Activated CD4-positive, alpha-beta T cell treated with anti-CD3 and anti-CD28 coated beads, Interleukin-2, amount 50 U/mL, for 24 hours (primary cell): ENCODE measurements around the gene THSD1.
"Not testable (repeated sequence)": the region's sequence is repeated elsewhere in the genome, so short reads cannot be mapped to it uniquely, and the experiment has no call there.

Source experiments
- DNase-seq, 2 donors: peaks; one replicate each; pipeline ENCODE4 v3.0.0-alpha.2; 2020; ENCODE audit warnings: low read depth in 1 of 2, low spot score in 1 of 2

Gene THSD1

DNA sequence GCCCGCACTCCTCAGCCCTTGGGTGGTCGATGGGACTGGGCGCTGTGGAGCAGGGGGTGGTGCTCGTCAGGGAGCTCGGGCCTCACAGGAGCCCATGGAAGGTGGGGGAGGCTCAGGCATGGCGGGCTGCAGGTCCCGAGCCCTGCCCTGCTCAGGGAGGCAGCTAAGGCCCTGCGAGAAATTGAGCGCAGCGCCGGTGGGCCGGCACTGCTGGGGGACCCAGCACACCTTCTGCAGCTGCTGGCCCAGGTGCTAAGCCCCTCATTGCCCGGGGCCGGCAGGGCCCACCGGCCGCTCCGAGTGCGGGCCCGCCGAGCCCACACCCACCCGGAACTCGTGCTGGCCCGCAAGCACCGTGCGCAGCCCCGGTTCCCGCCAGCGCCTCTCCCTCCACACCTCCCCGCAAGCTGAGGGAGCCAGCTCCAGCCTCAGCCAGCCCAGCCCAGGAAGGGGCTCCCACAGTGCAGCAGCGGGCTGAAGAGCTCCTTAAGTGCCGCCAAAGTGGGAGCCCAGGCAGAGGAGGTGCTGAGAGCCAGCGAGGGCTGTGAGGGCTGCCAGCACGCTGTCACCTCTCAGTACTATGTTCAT, 2.2 kb upstream of the THSD1 start:
- not testable (repeated sequence) for DNase-seq

DNA sequence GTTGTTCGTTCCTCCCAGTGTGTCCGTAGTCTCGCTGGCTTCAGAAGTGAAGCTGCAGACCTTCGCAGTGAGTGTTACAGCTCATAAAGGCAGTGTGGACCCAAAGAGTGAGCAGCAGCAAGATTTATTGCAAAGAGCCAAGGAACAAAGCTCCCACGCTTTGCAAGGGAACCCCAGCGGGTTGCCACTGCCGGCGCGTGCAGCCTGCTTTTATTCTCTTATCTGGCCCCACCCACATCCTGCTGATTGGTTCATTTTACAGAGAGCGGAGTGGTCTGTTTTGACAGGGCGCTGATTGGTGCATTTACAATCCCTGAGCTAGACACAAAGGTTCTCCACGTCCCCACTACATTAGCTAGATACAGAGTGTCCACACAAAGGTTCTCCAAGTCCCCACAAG, 1.5 kb upstream of the THSD1 start:
- not testable (repeated sequence) for DNase-seq

DNA sequence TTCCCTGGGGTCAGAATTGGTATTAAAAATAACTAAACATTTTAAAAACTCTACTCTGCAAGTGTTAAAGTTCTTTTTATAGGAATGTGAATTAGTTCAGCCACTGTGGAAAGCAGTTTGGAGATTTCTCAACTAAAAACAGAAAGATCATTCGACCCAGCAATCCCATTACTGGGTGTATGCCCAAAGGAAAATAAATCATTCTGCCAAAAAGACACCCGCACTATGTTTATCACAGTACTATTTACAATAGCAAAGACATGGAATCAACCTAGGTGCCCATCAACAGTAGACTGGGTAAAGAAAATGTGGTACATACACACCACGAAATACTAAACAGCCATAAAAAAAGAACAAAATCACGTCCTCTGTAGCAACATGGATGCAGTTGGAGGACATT, 657 bp upstream of the THSD1 start:
- no peak for DNase-seq

DNA sequence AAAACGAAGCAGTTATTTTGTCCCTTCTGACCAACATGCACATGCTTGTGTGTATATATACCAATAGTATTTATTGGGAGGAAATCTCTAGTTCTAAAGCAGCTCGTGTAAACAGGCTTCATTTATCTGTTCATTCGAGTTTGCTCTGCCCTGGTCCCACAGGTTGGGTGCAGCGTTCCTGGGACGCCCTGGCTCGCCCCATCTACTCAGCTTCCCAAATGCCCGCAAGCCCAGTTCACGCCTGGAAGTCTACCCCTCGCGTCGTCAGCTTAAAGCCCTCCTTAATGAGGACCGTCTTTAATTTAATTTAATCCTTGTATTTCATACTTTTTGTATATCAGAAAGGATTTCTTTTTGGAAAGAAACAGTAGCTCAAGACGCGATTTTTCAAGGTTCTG, 604 bp downstream of the THSD1 start:
- DNase-seq = no peak

DNA sequence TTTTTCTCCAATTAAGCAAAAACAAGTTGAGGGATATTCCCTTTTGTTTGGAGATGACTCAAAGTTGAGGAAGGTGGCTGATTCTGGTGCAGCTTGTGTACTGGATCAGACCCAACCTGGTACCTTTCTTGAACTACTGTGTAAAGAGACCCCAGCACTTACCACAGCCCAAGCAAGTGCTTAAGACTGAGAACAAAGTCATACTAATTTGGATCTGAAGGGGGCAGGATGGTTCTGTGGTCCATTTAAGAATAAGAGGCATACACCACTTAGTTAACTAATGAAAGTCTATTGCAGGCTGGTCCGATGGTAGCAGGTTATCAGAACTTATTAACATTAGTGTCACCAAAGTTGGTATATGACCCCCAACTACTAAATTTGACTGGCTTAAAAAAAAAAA, 6.3 kb downstream of the THSD1 start:
- DNase-seq = no peak

DNA sequence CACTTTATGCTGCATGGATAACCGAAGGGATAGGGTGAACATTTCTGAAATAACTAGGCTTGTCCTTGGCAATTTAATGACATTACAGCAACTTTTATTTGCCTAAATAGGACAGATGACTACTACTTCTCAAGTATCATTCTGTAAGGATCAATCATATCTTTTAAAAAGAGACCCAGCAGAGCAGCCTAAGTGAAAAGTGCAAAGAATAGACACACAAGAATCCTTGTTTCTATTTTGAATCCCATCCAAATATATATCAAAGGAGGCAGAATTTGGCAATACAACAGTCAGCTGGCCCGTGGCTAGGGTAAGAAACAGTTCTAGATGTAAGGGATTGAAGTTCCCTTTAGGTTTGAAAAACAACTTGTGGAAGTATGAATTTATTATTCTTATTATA, 6.9 kb downstream of the THSD1 start:
- DNase-seq = no peak

DNA sequence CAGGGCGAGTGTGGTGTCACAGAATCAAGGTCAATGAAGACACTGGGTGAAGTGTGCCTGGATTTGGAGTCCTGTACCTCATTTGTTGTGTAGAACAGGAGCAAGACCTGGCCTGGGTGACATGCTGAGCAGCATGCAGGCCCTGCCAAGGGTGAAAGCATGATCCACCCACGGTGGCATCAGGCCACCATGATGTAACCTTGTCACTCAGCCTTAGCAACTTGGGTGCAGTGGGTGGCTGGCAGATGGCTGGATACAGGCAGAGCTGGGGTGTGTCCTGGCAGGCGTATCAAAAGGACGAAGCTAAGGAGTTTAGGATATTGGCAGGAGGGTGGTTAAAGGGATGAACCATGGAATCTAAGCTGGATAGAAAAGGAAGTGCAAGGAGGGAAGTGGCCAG, 10.3 kb downstream of the THSD1 start:
- no peak for DNase-seq

DNA sequence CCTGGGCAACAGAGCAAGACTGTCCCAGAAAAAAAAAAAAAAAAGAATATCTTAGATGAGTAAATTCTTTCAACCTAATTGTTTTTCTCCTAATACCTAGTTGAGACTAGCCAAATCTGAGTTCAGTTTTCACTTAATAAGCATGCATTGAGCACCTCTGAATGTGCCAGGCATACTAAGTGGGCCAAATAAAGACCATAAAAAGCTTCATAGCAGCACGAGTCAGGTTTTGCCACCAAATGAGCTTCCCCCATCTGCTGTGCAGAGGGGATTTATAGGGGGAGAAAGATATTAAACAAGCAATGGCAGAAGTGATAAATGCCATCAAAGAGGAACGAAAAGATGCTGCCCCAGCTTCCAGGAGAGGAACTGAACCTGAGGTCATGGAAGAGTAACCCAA, 11.4 kb downstream of the THSD1 start:
- DNase-seq = no peak

DNA sequence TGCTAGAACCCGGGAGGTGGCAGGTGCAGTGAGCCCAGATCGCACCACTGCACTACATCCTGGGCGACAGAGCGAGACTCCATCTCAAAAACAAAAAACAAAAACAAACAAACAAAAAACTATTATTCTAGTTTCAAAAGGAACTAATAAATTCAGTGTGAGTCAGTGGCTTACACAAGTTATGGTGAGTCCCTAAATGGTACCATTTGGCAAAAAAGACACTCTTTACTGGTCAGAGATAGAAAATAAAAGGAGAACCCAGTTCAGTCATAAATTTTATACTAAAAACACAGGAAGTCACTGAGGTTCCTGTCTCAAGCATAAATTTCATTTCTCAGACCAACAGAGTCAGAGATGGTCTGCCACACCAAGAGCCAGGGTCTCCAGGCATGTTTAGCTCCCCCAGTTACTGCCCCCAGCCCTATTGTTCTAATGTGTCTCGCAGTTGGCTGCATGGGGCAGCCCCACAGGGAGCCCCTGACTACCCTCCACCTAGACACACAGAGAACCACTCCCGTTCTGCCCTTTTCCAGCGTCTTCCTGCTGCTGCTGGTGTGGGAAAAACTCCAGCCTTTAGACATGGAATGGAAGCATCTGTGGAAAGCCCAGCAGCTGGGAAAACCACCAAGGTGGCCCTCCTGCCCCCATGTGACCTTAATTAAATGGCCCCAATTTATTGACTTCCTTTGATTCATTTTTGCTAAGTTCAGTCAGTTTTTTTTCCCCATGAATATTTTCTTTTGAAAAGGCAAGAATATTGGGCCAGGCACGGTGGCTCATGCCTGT, 12.2 kb downstream of the THSD1 start:
- DNase-seq = no peak

DNA sequence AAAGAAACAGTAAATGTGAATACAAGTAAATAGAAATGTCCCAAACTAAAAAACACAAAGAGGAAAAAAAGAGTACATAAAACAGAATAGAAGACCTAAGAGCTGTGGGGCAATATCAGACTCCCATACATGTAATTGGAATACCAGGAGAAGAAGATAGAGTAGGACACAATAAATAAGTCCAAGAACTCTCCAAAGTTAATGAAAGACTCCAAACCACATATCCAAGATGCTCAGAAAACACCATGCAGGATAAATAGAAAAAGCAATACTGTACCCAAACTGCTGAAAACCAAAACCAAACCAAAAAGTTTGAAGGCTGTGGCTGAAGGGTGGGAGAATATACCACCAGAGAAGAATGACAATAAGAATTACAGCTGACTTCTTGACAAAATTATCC, 18.3 kb downstream of the THSD1 start:
- DNase-seq = no peak

DNA sequence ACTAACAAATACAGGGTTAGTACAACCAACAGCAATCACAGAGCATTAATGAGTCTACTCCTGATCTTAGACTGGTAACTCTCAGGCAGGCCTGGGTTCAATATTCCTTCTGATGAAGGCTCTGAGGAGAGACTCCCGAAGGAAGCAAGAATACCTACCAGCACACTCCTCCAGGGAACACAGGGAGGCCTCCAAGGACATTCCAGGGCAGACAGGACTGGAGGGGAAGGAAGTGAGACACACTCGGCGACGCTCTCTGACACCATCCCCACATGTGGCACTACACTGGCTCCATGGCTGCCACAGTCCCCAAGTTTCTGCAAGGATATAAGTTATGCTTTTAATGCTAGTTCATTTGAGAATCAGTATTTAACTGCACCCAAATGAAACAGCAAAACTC, 20.1 kb downstream of the THSD1 start:
- no peak for DNase-seq

DNA sequence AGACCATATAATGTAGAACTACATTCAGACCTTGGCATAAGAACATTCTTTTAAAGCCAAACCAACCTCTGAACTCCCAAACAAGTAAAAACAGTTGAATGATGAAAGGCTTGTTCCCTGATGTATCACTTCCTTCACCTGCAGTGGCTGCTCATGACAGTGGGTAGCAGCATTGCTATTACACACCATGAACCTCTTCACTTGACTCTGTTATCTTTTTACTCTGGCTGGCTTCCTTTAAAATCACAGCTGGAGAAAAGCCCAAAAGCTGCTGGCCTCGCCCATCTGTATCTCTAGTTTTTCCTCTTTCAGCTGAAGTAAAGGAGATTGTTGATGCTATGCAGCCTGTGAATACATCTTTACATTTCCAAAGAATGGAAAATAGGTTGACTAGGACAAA, 22.6 kb downstream of the THSD1 start:
- DNase-seq = no peak

DNA sequence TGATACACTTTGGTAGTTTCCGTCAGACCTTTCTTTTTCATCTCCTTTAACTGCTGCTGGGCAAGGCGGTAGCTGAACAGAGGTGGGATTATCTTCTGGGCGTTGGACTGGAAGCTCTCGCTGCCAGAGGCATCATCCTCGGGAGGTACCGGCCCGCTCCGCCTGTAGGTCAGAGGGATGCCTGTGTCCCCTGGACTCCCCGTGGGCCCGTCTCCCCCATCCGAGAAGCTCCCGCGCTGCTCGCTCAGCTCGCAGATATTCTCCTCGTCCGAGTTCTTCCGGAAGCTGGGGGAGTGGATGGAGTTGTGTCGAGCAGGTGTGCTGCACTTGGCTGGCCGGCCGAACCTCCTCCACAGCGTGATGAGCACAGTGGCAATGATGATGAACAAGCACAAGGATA, 27.7 kb downstream of the THSD1 start:
- DNase-seq = no peak

DNA sequence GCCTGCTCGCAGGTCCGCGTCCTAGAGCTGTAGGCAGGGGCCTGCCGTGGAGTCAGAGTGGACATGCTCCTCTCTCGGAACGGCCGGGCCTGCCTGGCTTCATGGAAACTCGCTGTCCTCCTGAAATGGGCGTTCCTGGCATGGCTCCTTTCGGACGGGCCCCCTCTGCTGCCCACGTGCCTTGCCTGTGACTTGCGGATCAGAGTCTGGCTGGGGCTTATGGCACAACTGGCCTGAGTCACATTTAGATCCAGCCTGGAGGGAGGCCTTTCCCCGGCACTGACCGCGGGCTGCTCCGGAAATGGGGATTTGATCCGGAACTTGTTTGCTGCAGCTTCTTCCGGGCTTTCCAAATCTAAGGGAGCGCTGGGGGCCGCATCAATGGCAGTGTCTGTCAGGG, 28.1 kb downstream of the THSD1 start:
- no peak for DNase-seq

DNA sequence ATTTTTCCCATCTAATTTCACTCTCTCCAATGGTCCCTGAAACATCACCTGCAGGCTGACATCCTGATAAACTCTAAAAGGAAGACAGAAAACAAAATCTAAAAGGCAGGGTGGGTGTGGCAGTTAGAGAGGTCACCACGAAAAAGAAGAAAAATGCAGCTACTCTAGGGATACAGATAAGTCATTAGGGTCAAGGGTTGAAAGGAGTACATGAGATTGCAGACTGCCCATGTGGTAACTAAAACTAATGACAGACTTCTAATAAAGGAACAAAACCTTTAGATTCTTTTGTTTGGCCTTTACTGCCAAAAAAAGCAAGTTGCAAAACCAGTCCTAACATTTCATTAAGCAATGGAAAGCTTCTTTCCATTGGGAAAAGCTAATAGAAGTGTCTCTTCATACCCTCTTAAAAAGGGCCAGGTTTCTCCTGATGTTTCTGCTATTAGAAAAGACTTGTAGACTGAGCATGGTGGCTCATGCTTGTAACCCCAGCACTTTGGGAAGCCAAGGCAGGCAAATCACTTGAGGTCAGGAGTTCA, 31.0 kb downstream of the THSD1 start:
- DNase-seq = no peak

DNA sequence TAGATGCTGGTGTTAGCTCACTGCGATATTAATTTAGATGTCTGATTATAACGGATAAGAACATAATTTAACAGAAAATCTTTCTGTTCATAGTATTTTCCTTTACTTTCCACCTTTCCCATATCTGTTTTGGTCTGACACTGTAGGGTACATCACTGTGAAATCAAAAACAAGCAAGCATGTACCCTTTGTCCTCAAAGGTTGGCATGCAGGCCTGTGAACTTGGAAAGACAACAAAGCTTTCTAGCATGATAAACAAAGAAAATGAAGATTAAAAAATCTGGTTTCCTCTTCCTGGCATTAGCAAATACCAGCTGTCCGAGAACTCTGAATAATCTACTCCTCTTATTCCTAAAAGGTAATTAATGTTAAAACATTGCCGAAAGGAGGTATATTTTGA, 31.6 kb downstream of the THSD1 start:
- DNase-seq = no peak

DNA sequence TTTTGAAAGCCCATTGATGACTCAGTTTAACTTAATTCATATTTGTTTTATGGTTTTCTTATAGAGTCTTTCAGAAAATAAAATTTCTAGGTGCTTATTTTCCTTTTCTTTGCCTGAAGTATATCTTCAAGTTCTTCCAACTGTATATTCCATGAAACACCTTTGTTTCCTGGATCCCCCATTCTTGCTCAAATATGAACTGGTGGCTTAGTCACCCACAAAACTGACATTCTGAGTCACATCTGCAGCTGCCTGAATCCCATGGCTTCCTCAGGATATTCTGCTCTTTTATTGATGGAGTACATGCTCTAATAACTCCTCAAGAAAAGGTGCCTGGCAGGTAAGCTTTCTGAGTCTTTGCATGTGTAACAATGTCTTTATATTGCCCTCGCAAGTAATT, 32.7 kb downstream of the THSD1 start:
- DNase-seq = not testable (repeated sequence)

DNA sequence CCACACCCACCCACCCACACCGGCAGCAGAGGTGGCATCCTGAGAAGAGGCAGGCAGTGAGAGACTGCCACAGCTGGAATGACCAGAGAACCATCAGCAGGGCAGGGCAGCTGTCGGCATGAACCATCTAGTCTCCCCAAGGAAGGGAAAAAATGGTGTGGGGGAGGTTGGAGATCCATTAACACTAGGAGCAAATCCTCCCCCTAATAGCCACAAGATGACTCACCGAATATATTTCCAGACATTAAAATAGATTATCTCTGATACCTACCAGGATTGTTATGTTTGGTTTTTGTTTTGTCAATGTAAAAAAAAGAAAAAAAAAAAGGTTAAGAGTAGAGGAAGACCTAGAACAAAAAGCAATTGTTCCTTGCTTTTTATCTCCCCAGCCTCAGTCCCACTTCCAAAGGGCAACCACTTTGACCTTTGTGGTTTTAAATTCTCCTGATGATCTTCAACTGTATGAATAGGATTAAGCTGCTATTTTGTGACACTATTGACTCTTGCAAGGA, 34.2 kb downstream of the THSD1 start:
- DNase-seq = no peak

DNA sequence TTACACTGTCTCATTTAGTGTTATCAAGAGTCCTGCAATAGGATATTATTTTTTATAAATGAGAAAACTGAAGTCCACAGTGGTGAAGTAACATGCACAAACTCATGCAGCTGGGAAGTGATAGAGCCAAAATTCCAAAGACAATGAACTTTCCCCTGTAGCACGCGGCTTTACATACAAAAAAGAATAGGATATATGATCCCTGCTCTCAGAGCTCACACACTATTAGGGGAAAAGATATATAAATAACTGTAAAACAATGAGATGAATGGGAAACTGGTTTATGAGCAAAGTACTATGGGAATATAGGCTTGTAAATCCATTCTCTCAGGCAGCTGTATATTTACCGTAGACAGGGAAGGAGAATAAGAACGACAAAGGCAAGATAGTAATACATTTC, 39.7 kb downstream of the THSD1 start:
- no peak for DNase-seq

DNA sequence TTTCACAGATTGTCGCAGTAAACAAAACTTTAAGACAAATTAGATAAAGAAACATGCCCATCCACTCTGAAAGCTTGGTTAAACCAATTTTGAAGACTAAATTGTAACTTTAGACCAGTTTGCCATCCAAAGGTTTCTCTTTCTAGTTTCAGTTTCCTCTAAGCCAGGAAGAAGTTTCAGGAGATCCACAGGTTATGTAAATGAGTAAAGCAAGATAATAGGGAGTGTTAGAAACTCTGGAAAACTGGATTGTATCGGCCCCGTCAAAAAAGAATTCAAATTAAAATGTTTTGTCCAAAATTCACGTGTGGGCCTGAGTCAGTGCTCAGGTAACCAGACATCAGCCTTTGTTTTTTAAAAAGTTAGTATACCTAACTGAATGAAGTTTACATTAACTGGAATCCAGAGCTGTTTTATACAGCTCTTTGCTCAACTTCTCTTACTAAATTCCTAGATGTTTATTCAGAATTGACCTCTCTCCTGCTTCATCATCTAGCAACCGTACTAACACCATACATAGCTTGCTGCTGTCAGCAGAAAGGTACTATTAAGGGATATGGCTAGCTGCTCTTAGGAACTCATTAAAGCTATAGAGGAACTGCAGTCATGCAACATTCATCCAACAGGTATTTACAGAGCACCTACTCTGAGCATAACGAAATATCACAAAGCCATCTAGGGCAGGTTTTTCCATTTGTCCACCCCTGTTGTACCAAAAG, 43.6 kb downstream of the THSD1 start:
- not testable (repeated sequence) for DNase-seq

DNA sequence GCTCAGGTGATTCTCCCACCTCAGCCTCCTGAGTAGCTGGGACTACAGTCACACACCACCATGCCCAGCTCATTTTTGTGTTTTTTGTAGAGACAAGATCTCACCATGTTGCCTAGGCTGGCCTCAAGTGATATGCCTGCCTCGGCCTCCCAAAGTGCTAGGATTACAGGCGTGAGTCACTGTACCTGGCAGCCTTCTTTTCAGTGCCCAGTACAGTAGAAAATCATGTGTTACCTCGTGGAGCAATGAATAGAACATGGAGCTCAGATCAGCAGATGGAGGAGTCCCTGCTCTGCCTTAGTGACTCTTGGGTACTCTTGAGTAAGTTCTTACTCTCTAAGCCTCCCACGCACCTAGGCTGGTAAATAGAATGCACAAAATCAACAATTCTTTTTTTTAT, 44.7 kb downstream of the THSD1 start:
- DNase-seq = no peak

DNA sequence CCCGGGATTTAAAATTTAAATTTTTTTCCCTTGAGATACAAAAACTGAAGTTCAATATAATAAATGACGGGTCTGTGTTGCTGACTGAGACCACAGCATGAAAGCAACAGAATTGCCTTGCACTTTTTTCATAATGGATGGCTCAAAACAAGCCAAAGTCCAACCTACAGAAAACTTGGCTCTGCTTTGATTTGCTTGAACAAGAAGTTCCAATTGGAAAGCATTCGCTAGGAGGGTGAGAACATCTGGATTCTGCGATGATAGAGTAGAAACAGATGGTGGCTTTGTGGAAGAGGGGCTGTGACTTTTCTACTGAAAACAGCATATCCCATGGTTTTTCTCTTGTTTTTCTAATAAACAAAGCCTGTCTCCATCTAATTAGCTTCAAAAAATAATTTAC, 46.4 kb downstream of the THSD1 start:
- DNase-seq = no peak
